ENCODE data around the gene TRAF3IP1. TPM values are rescaled to one million over a fixed set of nuclear protein-coding genes. Genes with fewer than 3 reads are reported as not detected.

TRAF3IP1 gene
- total and polyA plus RNA-seq, 2 of the 13 experiments (the other 11 are each of a cell fraction or from before 2014, with no cell fraction given) = 4.1 to 12.9 TPM

GRCh38 chr2:238434846-238435751, 114.8 kb downstream of the TRAF3IP1 start (continued):
- no peak for TF ChIP-seq AGO1 (IDR thresholded peaks at IDR 0.05; ENCODE audit: low read depth, low read length, poor library complexity, severe bottlenecking)
- peak; percentile 59; the same call in 1 of the 2 replicates for TF ChIP-seq PATZ1 (CRISPR knock-in tag; IDR thresholded peaks at IDR 0.05)
- no peak for TF ChIP-seq FOXA1 (IDR thresholded peaks at IDR 0.05)
- no peak for TF ChIP-seq FOXA1 (CRISPR knock-in tag; IDR thresholded peaks at IDR 0.05)
- TF ChIP-seq MZF1 (CRISPR knock-in tag; IDR thresholded peaks at IDR 0.05; ENCODE audit: borderline replicate concordance) = no peak
- TF ChIP-seq SIN3A (IDR thresholded peaks at IDR 0.05; ENCODE audit: borderline replicate concordance, low read depth, low read length) = no peak
- no peak for TF ChIP-seq YEATS2 (CRISPR knock-in tag; IDR thresholded peaks at IDR 0.05; ENCODE audit: borderline replicate concordance)
- TF ChIP-seq POLR2G (IDR thresholded peaks at IDR 0.05; ENCODE audit: low read depth, low read length) = 0 out of 2 replicates have a peak, but pooled peaks have one; percentile 28
- TF ChIP-seq POLR2A (IDR thresholded peaks at IDR 0.05; ENCODE audit: insufficient read depth in 1 of 2, low read depth in 2 of 2, low read length in 2 of 2) = no peak
- no peak for TF ChIP-seq TRIM24 (CRISPR knock-in tag; IDR thresholded peaks at IDR 0.05)
- TF ChIP-seq SKIL (CRISPR knock-in tag; IDR thresholded peaks at IDR 0.05; ENCODE audit: borderline replicate concordance) = no peak
- TF ChIP-seq MTF1 (CRISPR knock-in tag; IDR thresholded peaks at IDR 0.05) = no peak
- no peak for TF ChIP-seq HOMEZ (CRISPR knock-in tag; IDR thresholded peaks at IDR 0.05; ENCODE audit: low read depth)
- TF ChIP-seq ZFP37 (CRISPR knock-in tag; IDR thresholded peaks at IDR 0.05; ENCODE audit: borderline replicate concordance) = no peak
- no peak for TF ChIP-seq ZNF639 (CRISPR knock-in tag; conservative IDR thresholded peaks at IDR 0.05)
- TF ChIP-seq FOXO4 (CRISPR knock-in tag; conservative IDR thresholded peaks at IDR 0.05) = no peak
- TF ChIP-seq RELA (CRISPR knock-in tag; IDR thresholded peaks at IDR 0.05) = no peak
- peak; percentile 83 for TF ChIP-seq CEBPG (CRISPR knock-in tag; IDR thresholded peaks at IDR 0.05)
- TF ChIP-seq NR2C2 (CRISPR knock-in tag; IDR thresholded peaks at IDR 0.05; ENCODE audit: borderline replicate concordance) = peak; percentile 54; the same call in 1 of the 2 replicates
- no peak for TF ChIP-seq ZNF253 (CRISPR knock-in tag; IDR thresholded peaks at IDR 0.05; ENCODE audit: borderline replicate concordance)
